Sciatic nerve (tissue), 2 donors: ENCODE measurements around the gene MNX1. TPM values are rescaled to one million over a fixed set of nuclear protein-coding genes. Genes with fewer than 3 reads are reported as not detected.

Experiments
- ATAC-seq: fragments of 200-7000 bp; cut with Tn5 transposase; one replicate; pipeline ENCODE4 v1.9.1; 2020; ENCODE audit warnings: mild to moderate bottlenecking, moderate library complexity
- DNase-seq: peaks from one replicate; pipeline ENCODE4 v3.0.0-alpha.2; 2020; ENCODE audit warnings: low spot score
- intact Hi-C: fragments of 100-400 bp; cut with DNase I; formaldehyde crosslinking; loops from one replicate; pipeline ENCODE4 v1.14.2; 2022
- total RNA-seq: library from RNA; stranded (reverse); fragmentation: NEBNext Ultra II Directional; extraction: Animal tissue kit (Norgen Biotek cat#: 25700); gene quantifications from one replicate; pipeline ENCODE4 v1.2.1, GENCODE V29; 2021
- donor health status: DM: no; HTN: no; CAD: no.
- donor health status: DM: no; HTN: no; CAD: no.

The MNX1 gene
- total RNA-seq, 1 donor from 2014 or later: not detected

DNA sequence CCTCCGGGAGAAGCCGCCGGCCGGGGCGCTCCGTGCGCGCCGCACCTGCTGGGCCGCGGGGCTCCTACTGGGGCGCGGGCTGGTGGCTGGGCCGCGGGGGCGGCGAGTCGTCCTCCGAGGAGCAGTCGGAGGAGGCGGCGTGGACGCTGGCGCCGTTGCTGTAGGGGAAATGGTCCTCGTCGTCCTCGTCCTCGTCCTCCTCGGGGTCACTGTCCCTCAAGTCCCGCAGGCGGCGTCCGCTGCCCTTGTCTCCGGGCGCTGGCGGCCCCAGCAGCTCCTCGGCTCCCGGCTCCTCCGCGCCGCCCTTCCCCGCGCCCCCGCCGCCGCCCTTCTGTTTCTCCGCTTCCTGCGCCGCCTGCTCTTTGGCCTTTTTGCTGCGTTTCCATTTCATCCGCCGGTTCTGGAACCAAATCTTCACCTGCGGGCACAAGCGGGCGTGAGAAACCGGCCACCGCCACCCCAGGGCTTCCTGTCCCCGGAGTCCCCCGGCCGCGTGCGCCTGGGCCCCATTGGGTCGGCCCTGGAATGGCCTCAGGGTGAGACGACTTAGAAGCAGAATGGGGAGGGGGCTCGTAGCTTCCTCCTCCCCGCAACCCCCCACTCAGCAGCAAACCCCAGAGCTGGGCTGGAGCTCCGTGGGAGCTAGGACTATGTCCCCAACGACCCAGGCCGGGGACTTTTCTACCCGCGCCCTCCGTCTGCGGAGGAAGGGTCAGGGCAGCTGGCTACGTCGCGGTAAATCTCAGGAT lies 4.8 kb downstream of the MNX1 start:
- intact Hi-C loops: no loop called here
- no peak for DNase-seq
- ATAC-seq: no peak

DNA sequence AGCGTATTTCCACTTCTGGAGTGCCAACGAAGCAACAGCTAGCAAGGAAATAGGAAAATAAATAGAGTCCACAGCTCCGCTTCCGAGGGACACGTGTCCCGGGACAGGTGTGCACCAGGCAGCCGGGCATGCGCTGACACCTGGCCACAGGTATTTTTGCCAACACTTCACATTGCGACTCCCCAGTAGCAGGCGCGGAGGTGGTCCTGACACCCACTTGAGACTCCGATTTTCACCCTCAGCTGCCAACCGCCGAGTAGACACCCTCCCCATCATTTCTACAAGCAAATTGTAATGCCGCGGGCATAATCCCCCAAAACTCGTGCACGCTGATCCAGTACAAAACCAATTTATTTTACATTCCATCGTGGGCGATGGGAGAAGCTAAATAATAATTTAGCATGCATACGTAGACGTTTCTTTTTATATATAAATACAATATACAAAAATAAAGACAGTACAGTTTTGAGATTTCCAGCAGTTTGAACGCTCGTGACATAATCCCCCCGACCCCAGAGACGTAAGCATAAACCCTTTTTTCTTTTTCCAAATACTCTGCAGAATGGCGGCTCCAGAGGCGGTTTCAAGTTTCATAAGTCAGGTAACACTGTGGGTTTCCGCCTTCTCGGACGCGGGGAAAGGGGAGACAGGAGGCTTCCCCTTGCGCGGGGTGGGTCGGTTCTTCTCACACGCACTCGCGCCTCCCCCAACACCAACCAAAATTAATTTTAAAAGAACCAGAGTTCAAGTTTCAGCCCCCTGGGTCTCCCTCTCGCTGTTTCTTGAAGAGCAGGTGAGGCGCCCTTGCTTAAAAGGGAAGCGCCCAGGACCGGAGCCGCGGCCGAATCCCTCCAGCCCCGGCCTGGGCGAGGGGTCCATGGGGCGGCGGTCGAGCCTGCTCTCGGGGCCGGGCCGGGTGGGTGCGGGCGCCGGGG lies 5.7 kb downstream of the MNX1 start:
- intact Hi-C loops: no loop called here

DNA sequence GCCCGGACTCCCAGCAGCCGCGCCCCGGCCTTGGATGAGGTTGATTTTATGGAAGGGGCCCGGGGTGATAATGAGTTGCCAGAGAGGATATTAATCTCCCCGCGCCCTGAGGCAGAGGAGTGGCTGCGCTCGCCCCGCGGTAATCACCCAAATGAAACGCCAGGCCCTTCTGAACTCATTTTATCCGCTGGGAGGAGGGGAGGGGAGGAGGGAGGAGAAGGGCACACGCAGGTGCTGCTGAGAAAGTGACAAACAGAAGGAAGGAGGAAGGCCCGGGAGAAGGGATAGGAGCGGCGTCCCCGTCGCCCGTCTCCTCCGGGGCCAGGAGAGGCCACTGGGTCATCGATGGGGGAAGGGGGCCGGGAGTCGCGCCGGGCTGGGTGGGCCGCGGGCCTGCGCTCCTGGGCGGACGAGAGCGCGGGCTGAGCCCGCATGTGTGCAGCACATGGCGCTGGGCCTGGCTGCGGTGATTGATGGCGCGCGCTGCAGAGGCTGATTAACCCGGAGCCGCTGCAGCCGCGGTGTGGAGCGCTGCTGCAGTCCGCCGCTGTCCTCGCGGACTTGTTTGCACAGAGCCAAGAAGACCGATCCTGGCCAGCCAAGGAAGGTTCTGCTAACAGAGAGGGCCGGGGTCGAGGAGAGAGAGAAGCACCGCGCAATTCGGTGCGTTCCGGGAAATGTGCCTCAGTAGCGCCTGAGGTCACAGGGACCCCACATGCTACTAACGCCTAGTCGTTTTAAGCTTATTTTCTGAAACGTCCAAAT lies 6.5 kb downstream of the MNX1 start:
- peak; percentile 51 for DNase-seq
- peak; percentile 54 for ATAC-seq
- intact Hi-C loops: no loop called here

More for the DNA sequence above, 5.7 kb downstream of the MNX1 start:
- DNase-seq: peak; percentile 28
- ATAC-seq: no peak

DNA sequence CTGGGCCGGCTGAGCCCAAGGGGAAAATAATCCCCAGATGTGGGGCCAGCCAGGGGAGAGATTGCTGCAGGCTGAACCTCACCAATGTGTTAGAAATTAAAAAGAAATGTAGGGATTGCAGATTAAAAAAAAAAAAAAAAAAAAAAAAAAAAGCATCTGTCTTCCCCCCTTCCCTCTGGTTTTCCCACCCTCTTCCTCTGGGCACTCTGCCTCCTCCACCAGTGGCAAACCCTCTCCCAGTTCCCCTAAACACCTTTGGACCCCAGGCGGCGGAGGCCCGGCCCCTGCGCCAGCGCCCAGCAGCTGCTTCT lies 7.1 kb downstream of the MNX1 start:
- no peak for DNase-seq
- no peak for ATAC-seq
- intact Hi-C loops: no loop called here

DNA sequence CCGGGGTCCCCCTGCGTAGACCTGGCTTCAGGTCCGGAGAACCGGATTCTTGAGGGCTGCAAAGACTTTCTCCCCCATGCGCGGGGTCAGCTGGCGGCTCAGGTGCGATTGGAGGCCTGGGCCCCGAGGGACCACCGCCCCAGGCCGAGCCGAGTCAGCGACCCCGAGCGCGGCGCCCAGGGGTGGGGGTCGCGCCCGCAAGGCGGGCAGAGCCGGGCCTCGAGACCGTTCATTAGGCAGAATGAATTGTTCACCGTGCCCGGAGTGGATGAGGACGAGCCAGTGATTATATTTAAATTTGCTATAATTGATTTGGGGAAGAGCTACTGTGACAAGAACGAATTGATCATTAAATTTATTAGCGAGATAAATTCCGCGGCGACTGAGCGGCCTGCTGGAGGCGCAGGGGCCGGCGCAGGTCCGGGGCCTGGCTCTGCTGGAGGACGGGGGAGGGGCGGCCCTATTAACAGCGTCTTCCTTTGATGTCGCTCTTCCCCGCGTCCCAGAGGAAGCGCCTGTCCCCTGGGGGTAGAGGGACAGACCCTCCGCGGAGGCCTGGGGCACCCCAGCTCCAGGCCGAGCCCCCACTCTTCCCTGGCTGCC lies 7.5 kb downstream of the MNX1 start:
- ATAC-seq (no peak), DNase-seq (peak; percentile 40)
- intact Hi-C loops: no loop called here

DNA sequence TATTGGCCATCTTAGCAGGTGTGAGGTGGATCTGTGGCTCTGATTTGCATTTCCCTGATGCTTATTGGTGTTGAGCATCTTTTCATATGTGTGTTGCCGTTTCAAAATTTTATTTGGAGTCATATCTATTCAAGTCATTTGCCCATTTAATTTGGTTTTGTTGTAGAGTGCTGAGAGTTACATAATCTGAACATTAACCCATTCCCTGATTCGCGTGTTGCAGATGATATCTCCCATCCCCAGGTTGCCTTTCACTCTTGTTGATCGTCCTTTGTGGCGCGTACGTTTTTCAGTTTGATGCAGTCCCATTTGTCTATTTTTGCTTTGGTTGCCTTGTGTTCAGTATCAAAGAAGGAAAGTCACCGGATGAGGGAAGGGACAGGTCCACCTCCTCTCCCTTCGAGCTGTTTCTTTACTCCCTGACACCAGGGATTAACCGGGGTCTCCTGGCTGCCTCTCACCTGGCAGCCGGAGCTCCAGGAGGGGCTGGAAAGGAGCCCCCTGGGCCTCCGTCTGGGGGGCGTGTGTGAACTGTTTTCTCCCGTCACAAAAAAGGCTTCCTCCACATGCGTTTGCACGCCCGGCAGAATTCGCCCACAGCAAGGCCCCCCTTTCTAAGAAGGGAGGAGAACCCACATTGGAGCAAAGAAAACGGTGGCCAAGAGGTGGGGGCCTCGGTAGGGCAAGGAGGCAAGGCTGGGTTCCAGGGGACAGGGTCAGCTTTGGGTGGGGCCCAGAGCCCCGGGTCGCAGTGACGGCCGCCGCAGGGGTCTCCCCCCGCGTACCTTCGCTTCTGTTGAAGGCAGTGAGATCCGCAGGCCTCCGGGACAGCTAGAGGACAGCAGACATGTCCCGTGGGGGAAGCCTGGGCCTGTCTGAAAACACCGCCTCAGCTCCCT lies 8.3 kb downstream of the MNX1 start:
- DNase-seq: no peak
- no peak for ATAC-seq
- intact Hi-C loops: no loop called here

DNA sequence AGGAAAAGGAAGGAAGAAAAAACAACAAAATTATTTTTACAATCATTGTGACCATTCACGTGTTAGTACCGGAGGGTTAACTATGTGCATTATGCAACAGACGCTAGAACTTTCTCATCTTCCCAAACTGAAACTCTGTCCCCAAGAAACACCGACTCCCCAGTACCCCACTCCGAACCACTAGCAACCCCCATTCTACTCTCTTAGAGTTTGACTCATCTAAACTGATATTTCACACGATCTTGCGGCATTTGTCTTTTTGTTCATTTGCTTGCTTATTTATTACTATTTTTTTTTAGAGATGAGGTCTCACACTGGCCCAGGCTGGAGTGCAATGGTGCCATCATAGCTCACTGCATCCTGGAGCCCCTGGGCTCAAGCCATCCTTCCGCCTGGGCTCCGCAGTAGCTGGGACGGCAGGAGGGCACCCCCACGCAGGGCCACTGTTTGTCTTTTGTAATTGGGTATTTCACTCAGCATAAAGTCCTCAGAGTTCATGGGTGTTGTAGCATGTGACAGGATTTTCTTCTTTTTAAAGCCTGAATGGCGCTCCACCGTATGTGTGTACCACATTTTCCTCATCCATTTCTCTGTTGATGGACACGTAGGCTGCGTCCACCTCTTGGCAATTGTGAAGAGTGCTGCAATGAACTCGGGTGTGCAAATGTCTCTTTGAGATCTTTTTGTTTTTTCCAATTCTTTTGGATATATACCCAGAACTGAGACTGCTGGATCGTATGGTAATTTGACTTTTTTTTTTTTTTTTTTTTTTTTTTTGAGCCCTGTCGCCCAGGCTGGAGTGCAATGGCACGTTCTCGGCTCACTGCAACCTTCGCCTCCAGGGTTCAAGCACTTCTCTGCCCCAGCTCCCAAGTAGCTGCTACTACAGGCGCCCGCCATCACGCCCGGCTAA lies 9.5 kb downstream of the MNX1 start:
- ATAC-seq: no peak

DNA sequence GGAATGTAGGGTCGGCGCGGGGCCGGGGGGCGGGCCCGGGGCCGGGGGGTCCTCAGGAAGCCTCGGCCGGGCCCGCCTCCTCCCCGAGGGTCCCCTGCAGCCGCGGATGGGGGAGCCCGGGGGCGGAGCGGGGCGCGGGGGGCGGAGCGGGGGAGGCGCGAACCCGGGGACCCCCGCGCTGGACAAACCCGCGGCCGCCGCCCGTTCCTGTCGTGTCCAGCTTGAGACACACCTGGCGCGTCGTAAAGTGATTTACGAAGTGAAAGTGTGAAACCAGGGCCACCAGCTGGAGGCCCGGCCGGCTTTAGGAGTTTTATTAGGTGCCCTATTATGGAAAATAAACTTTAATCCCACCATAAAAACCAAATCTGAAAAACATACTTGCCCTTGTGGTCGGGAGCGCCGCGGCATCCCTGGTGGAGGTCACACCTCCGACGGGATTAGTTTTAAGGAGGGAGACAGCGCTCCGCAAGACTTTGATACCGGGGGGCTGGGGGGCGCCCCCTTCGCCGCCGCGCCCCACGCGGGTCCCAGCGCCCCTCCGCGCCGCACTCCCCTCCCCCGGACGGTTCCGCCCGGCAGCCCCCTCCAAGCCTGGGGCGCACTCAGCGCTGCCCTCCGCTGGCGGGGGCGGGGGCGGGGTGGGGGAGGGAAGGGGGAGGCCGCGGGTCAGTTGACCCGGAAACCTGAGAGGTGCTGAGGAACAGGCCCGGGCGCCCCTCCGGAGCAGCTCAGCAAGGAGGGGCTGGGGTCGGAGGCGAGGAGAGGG lies 10.3 kb downstream of the MNX1 start:
- intact Hi-C loops: no loop called here
- no peak for ATAC-seq
- peak; percentile 41 for DNase-seq

More for the DNA sequence above, 9.5 kb downstream of the MNX1 start:
- intact Hi-C loops: no loop called here
- no peak for DNase-seq

DNA sequence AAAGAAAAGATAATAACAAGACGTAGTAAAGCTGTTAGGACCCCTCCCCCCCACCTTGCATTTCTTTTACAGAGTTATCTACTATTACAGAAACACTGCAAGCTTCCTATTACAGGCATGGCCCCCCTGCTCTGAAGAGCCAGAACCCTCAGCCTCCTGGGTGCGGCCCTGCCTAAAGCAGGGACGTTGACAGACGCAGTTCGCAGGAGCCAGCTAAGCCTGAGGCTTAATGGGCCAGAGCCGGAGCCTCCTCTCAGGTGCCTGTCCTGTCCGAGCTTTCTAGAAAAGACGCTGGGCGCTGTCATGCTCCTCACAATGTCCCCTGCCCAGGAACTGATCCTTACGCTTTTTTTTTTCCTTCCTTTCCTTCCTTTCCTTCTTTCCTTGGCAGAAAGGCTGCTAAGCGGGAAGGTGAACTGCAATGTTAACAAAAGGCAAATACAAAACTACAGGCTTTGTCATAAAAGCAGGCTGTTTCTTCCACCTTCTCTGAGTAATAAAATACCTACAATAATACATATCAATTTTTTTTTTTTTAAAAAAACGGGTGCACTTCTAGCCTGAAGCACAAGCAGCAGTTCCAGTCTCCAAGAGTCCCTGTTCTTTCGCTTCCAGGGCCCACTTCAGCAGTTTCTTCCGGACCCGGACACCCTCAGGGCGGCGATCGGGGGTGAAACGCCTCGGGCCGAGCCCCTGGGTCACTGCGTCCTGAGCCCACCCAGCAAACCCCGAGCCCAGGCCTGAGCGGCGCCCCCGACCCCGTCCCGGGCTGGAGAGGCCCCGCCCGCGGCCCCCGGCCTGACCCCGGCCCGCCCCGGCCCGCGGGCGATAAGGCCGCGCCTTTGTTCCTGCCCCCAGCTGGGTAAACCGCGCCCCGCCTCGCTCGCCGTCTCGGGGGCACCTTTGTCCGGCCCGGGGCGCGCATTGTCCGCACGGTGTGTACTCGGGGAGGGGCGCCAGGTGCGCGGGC lies 11.2 kb downstream of the MNX1 start:
- DNase-seq: peak; percentile 43
- ATAC-seq: no peak
- intact Hi-C loops: no loop called here

DNA sequence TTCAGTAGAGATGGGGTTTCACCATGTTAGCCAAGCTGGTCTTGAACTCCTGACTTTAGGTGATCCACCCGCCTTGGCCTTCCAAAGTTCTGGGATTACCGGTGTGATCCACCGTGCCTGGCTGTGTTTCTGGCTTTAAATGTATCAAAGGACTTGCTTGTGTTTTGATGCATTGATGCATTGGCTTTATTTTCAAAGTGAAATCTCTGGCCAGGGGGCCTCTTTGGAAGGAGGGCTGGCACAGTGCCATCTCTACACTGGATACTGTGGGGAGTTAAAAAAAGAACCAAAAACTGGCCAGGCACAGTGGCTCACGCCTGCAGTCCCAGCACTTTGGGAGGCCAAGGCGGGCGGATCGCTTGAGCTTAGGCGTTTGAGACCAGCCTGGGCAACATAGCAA lies 16.0 kb downstream of the MNX1 start:
- no peak for ATAC-seq
- intact Hi-C loops: no loop called here

DNA sequence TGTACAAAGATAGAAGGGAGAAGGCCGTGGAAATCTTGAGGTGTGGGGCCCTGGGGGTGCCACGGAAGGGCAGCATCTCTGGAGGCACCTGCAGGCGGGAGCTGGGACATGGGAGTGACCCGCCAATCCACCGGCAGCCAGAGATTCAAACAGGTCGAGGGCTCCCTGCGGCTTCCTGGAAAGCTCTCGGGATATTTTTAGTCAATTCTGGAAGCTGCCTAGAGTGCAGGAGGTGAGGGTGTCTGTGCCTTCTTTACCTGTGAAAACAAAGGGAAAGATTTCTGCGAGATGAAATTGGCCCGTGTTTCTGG lies 16.6 kb downstream of the MNX1 start:
- intact Hi-C loops: no loop called here
- DNase-seq: no peak
- no peak for ATAC-seq

More for the DNA sequence above, 16.0 kb downstream of the MNX1 start:
- DNase-seq: no peak

DNA sequence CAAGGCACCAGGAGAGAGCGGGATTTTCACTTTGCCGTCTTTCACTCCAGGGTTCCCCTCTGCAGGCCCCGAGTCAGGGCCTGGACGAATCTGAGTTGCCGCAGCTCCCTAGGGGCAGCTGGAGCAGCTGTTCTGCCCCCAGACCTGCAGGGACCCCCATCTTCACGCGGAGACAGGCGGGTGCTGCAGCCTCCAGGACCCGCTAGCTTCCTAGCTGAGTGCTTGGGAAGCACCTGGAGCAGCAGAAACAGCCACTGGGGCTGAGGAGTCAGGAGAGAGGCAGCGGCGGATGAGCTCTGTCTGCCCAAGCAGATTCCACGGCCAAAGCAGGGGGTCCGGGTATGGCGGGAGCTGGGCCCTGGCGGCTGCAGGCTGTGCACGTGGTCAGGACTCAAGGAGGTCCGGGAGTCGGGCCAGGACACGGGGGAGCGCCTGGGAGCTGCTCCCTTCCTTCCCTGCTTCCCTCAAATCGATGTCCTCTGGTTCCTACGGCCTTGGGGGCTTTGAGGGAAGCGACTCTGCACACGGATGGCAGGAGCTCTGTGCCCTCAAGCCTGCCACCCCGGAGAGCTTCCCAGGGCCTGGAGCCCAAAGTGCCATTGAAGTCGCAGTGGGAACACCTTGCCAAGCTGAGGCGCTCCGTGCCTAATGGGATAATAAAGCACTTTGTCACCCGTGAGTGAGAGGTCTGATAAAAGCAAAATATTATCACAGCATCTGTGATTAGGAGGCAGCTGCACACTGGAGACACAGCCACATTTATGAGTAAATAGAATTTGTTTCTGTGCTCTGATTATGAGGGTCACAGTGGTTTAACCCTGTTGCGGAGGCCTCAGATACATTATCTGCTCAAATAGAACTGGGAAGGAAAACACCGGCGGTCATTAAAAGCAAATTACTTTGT lies 17.2 kb downstream of the MNX1 start:
- intact Hi-C loops: no loop called here
- DNase-seq (no peak), ATAC-seq (peak; percentile 72)

DNA sequence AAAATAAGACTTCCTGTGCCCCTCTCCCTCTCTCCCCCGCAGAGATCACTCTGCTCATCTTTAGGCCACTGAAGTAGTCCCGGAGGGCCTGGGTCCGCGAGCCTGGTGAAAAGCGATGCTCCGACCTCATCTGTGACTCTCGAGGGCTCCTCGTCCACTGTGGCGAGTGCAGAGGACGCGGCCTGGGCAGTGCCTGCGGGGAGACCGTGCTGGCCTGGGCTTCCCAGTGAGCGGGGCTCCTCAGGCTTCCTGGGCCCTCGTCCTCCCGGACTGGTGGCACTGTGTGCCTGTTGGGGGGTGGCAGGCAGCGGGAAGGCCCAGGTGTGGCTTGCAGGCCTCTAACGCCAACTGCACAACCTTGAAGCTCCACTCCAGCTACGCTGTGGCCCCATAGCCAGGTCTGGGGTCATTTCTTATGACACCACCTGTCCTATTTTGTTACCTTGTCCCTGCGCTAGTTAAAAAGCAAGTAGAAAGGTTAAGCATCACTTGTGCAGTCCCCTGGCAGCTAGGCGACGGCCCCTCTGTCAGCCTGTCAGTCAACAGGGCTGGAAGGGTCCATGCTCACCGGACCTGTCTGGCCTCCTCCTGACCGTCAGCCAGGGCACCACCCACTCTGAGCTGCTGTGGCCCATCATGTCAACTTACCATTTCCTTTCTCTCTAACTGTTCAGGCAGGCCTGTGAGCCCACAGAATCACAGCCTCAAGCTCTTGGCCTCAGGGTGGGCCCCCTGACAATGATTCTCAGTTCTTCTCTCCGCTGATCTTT lies 20.5 kb downstream of the MNX1 start:
- ATAC-seq (no peak), DNase-seq (no peak)
- intact Hi-C loops: no loop called here
